Glutamatergic neuron (in vitro differentiated cells): ENCODE measurements around the gene FIBCD1. TPM values are rescaled to one million over a fixed set of nuclear protein-coding genes. Genes with fewer than 3 reads are reported as not detected.
A peak's percentile ranks its signal among the peaks of the same experiment; 100 is the strongest.

Source experiments
- DNase-seq: peaks from one replicate; pipeline ENCODE4 v3.0.0; 2022
- H3K27ac Mint-ChIP-seq: one replicate; pipeline ENCODE4 v1.8.0; 2020; ENCODE audit warnings: mild to moderate bottlenecking, mixed read lengths, inconsistent platforms; ENCODE audit not compliant: unreplicated experiment
- H3K27me3 Mint-ChIP-seq: one replicate; pipeline ENCODE4 v1.8.0; 2020; ENCODE audit warnings: mild to moderate bottlenecking, moderate library complexity, mixed read lengths, inconsistent platforms; ENCODE audit not compliant: unreplicated experiment
- H3K36me3 Mint-ChIP-seq: one replicate; pipeline ENCODE4 v1.8.0; 2020; ENCODE audit warnings: mild to moderate bottlenecking, mixed read lengths, inconsistent platforms; ENCODE audit not compliant: unreplicated experiment
- H3K4me1 Mint-ChIP-seq: one replicate; pipeline ENCODE4 v1.8.0; 2020; ENCODE audit warnings: mild to moderate bottlenecking, low read depth, mixed read lengths, inconsistent platforms; ENCODE audit not compliant: unreplicated experiment
- H3K4me3 Mint-ChIP-seq: one replicate; pipeline ENCODE4 v1.8.0; 2020; ENCODE audit warnings: mild to moderate bottlenecking, mixed read lengths, inconsistent platforms; ENCODE audit not compliant: unreplicated experiment
- H3K9me3 Mint-ChIP-seq: one replicate; pipeline ENCODE4 v1.8.0; 2020; ENCODE audit warnings: mild to moderate bottlenecking, moderate library complexity, mixed read lengths, inconsistent platforms; ENCODE audit not compliant: unreplicated experiment
- CTCF ChIP-seq: fragments of 200-600 bp; sonication (generic); IDR thresholded peaks from one replicate; pipeline ENCODE4 v1.5.0; 2021; ENCODE audit not compliant: partially characterized antibody, unreplicated experiment
- total RNA-seq: library from RNA; stranded (reverse); fragmentation: NEBNext Ultra II Directional; extraction: Animal tissue kit (Norgen Biotek cat#: 25700); gene quantifications from one replicate; pipeline ENCODE4 v1.2.1, GENCODE V29; 2021; ENCODE audit not compliant: unreplicated experiment

The FIBCD1 gene
- total RNA-seq, 1 donor from 2014 or later, result not detected

GRCh38 chr9:130923611-130924447 is 15.2 kb downstream of the FIBCD1 start:
- H3K4me3 Mint-ChIP-seq, result no peak overlapping the region
- H3K27me3 Mint-ChIP-seq, result peaks cover 5% of the 10 kb centered on the region
- H3K4me1 Mint-ChIP-seq, result peaks cover 10% of the 10 kb centered on the region
- H3K36me3 Mint-ChIP-seq, result no peaks in the 10 kb centered on the region
- peaks cover 2% of the 10 kb centered on the region for H3K9me3 Mint-ChIP-seq
- TF ChIP-seq CTCF, result no peak
- DNase-seq, result no peak
- no peak overlapping the region for H3K27ac Mint-ChIP-seq

- Mint-ChIP-seq H3K27me3 (peaks cover 4% of the 10 kb centered on the region), H3K4me3 (peak overlapping the region; percentile 15), H3K4me1 (peaks cover 10% of the 10 kb centered on the region), H3K9me3 (peaks cover 2% of the 10 kb centered on the region), H3K27ac (no peak overlapping the region), H3K36me3 (no peaks in the 10 kb centered on the region)
- no peak for TF ChIP-seq CTCF
- DNase-seq, result no peak
Observed at GRCh38 chr9:130922893-130923610, 16.0 kb downstream of the FIBCD1 start.

- H3K9me3 Mint-ChIP-seq, result peaks cover 2% of the 10 kb centered on the region
- no peaks in the 10 kb centered on the region for H3K36me3 Mint-ChIP-seq
- DNase-seq, result no peak
- peaks cover 2% of the 10 kb centered on the region for H3K27me3 Mint-ChIP-seq
- H3K4me1 Mint-ChIP-seq, result peaks cover 10% of the 10 kb centered on the region
- peak overlapping the region; percentile 15 for H3K4me3 Mint-ChIP-seq
- H3K27ac Mint-ChIP-seq, result no peak overlapping the region
- TF ChIP-seq CTCF, result no peak
Observed at GRCh38 chr9:130921989-130922892, 16.8 kb downstream of the FIBCD1 start.

GRCh38 chr9:130921300-130921988 is 17.6 kb downstream of the FIBCD1 start:
- no peak for TF ChIP-seq CTCF
- Mint-ChIP-seq H3K27ac (no peak overlapping the region), H3K4me1 (peaks cover 12% of the 10 kb centered on the region)

More at GRCh38 chr9:130921300-130921988, 17.6 kb downstream of the FIBCD1 start:
- Mint-ChIP-seq H3K4me3 (no peak overlapping the region), H3K27me3 (peaks cover 2% of the 10 kb centered on the region), H3K36me3 (no peaks in the 10 kb centered on the region), H3K9me3 (no peaks in the 10 kb centered on the region)
- DNase-seq, result no peak
